ENCODE results near the gene SCAND1. TPM values are rescaled to one million over a fixed set of nuclear protein-coding genes. Genes with fewer than 3 reads are reported as not detected.

SCAND1 gene
- total and polyA plus RNA-seq, 2 donors (not counting 1 experiment from before 2014, with no cell fraction given) = 8.3 to 44.3 TPM

DNA sequence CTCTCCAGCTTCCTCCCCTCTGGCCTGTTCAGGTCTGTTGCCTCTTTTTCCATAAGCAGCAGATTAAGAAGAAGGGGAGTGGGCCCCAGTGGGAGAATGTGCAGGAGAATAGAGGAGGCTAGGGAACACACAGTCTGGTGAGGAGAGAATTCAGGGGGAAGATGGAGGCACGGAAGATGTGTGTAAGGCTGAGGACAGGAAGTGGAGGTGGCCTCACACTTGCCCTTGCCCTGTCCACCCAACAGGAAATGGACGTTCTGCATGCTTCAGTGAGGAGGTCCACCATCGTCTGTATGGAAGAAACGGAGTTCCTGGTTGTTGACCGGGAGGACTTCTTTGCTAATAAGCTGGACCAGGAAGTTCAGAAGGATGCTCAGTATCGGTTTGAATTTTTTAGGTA lies 30.1 kb upstream of the SCAND1 start:
- DNase-seq (ENCODE audit: low read depth in 2 of 2) = no peak
- Histone ChIP-seq H4K20me1 (ENCODE audit: control insufficient read depth, extremely low read depth, insufficient read depth, low read length) (no peaks in the 10 kb centered on the region), H3K79me2 (ENCODE audit: control insufficient read depth, insufficient read depth, low read length) (no peaks in the 10 kb centered on the region), H3K9me3 (ENCODE audit: control insufficient read depth, insufficient read depth, low read depth, low read length) (no peaks in the 10 kb centered on the region), H3K27ac (ENCODE audit: insufficient read depth, low read length) (no peak overlapping the region), H3K36me3 (ENCODE audit: control insufficient read depth, insufficient read depth, low read length) (no peaks in the 10 kb centered on the region), H3K9ac (ENCODE audit: insufficient read depth, low read length) (no peak overlapping the region), H3K4me1 (ENCODE audit: control insufficient read depth, extremely low read depth, insufficient read depth, low read length) (no peaks in the 10 kb centered on the region), H3K27me3 (ENCODE audit: control insufficient read depth, insufficient read depth, low read length) (no peaks in the 10 kb centered on the region), H3K4me2 (ENCODE audit: extremely low read depth, insufficient read depth, low read length) (no peak overlapping the region), H3K4me3 (replicated peaks in 1 of 4; ENCODE audit: control extremely low read depth in 1 of 4, insufficient read depth in 1 of 4, low read depth in 3 of 4, low read length in 4 of 4) (no peak overlapping the region), H2AFZ (ENCODE audit: low read length) (no peak overlapping the region)
- TF ChIP-seq, protein P1, sequence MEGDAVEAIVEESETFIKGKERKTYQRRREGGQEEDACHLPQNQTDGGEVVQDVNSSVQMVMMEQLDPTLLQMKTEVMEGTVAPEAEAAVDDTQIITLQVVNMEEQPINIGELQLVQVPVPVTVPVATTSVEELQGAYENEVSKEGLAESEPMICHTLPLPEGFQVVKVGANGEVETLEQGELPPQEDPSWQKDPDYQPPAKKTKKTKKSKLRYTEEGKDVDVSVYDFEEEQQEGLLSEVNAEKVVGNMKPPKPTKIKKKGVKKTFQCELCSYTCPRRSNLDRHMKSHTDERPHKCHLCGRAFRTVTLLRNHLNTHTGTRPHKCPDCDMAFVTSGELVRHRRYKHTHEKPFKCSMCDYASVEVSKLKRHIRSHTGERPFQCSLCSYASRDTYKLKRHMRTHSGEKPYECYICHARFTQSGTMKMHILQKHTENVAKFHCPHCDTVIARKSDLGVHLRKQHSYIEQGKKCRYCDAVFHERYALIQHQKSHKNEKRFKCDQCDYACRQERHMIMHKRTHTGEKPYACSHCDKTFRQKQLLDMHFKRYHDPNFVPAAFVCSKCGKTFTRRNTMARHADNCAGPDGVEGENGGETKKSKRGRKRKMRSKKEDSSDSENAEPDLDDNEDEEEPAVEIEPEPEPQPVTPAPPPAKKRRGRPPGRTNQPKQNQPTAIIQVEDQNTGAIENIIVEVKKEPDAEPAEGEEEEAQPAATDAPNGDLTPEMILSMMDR (conservative IDR thresholded peaks at IDR 0.05 in 1 of 2, IDR thresholded peaks at IDR 0.05 in 1 of 2; ENCODE audit: low read depth in 1 of 2, low read length in 2 of 2) = no peak
- TF ChIP-seq EZH2 (IDR thresholded peaks at IDR 0.05; ENCODE audit: low read length, missing control alignments) = no peak

DNA sequence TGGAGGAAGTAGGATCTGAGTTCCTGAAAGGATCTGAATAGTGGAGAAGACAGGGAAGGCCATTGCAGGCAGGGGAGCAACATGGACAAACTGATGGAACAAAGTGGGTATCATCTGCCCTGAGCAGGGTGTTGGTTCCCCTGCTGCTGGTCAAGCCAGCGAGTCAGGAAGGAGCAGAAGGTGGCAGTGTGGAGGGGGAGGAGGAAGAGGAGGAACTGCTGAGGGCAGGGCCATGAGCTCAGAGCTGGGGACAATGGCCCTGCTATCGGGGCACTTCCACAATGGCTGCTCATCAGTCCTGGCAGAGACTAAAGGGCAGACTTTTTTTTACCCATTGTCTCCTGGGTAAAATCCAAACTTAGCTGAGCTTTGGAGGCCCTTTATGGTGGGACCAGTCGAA lies 27.7 kb upstream of the SCAND1 start:
- H4K20me1 ChIP-seq (ENCODE audit: control insufficient read depth, extremely low read depth, insufficient read depth, low read length) = no peaks in the 10 kb centered on the region
- H3K9me3 ChIP-seq (ENCODE audit: control insufficient read depth, insufficient read depth, low read depth, low read length) = no peaks in the 10 kb centered on the region
- H3K9ac ChIP-seq (ENCODE audit: insufficient read depth, low read length) = no peak overlapping the region
- no peaks in the 10 kb centered on the region for H3K79me2 ChIP-seq (ENCODE audit: control insufficient read depth, insufficient read depth, low read length)
- no peak overlapping the region for H2AFZ ChIP-seq (ENCODE audit: low read length)
- DNase-seq (ENCODE audit: low read depth in 2 of 2) = no peak
- no peak overlapping the region for H3K4me2 ChIP-seq (ENCODE audit: extremely low read depth, insufficient read depth, low read length)
- no peaks in the 10 kb centered on the region for H3K4me1 ChIP-seq (ENCODE audit: control insufficient read depth, extremely low read depth, insufficient read depth, low read length)
- no peaks in the 10 kb centered on the region for H3K36me3 ChIP-seq (ENCODE audit: control insufficient read depth, insufficient read depth, low read length)
- H3K27me3 ChIP-seq (ENCODE audit: control insufficient read depth, insufficient read depth, low read length) = no peaks in the 10 kb centered on the region
- H3K4me3 ChIP-seq (replicated peaks in 1 of 4; ENCODE audit: control extremely low read depth in 1 of 4, insufficient read depth in 1 of 4, low read depth in 3 of 4, low read length in 4 of 4) = no peak overlapping the region
- H3K27ac ChIP-seq (ENCODE audit: insufficient read depth, low read length) = no peak overlapping the region
- TF ChIP-seq, protein P1 (conservative IDR thresholded peaks at IDR 0.05 in 1 of 2, IDR thresholded peaks at IDR 0.05 in 1 of 2; ENCODE audit: low read depth in 1 of 2, low read length in 2 of 2) = no peak
- no peak for TF ChIP-seq EZH2 (IDR thresholded peaks at IDR 0.05; ENCODE audit: low read length, missing control alignments)

DNA sequence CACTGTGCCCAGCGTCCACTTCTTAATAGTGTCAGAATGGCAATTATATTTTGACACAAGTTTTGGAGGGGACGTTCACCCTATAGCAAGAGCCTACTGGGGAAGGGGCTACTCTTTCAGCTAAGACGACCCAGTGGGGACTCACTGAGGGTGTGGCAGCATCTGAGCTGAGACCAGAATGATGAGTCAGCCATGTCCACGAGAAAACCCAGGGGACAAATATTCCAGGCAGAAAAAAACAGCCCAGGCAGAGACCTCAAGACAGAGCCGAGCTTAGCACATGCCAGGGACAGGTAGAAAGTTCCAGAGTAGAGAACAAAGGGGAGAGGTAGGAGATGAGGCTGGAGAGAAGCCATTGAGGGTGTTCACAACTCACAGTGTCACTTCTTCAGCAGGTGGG lies 25.2 kb upstream of the SCAND1 start:
- no peak overlapping the region for H3K27ac ChIP-seq (ENCODE audit: insufficient read depth, low read length)
- no peaks in the 10 kb centered on the region for H3K79me2 ChIP-seq (ENCODE audit: control insufficient read depth, insufficient read depth, low read length)
- H3K4me3 ChIP-seq (replicated peaks in 1 of 4; ENCODE audit: control extremely low read depth in 1 of 4, insufficient read depth in 1 of 4, low read depth in 3 of 4, low read length in 4 of 4) = no peak overlapping the region
- no peak overlapping the region for H2AFZ ChIP-seq (ENCODE audit: low read length)
- H3K9ac ChIP-seq (ENCODE audit: insufficient read depth, low read length) = no peak overlapping the region
- H3K36me3 ChIP-seq (ENCODE audit: control insufficient read depth, insufficient read depth, low read length) = no peaks in the 10 kb centered on the region
- no peaks in the 10 kb centered on the region for H4K20me1 ChIP-seq (ENCODE audit: control insufficient read depth, extremely low read depth, insufficient read depth, low read length)
- no peaks in the 10 kb centered on the region for H3K4me1 ChIP-seq (ENCODE audit: control insufficient read depth, extremely low read depth, insufficient read depth, low read length)
- DNase-seq (ENCODE audit: low read depth in 2 of 2) = no peak
- no peaks in the 10 kb centered on the region for H3K9me3 ChIP-seq (ENCODE audit: control insufficient read depth, insufficient read depth, low read depth, low read length)
- H3K27me3 ChIP-seq (ENCODE audit: control insufficient read depth, insufficient read depth, low read length) = peaks cover 5% of the 10 kb centered on the region
- H3K4me2 ChIP-seq (ENCODE audit: extremely low read depth, insufficient read depth, low read length) = no peak overlapping the region
- no peak for TF ChIP-seq EZH2 (IDR thresholded peaks at IDR 0.05; ENCODE audit: low read length, missing control alignments)
- TF ChIP-seq, protein P1 (conservative IDR thresholded peaks at IDR 0.05 in 1 of 2, IDR thresholded peaks at IDR 0.05 in 1 of 2; ENCODE audit: low read depth in 1 of 2, low read length in 2 of 2) = no peak

Data from fibroblast of lung (primary cell).